ENCODE measurements around the gene HBEGF. TPM values are rescaled to one million over a fixed set of nuclear protein-coding genes. Genes with fewer than 3 reads are reported as not detected.

Gene HBEGF
- total RNA-seq, 1 donor from 2014 or later: 44.3 TPM

DNA sequence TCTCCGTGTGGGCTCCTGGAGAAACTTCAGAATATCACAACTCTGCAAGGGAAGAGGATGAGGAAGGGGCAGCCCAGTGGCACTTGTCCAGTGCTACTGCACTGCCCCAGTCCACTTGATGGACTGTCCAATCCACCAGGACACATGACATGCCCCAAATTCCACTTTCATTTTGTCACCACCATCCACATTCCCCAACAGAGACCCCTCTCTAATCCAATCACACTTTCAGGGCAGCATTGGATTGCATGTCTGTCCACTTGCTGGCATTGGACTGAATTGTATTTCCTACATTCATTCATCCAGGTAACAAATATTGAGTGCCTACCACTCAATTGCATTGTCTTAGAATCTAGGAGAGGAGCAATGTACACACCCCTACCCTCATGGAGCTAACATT lies 14.8 kb downstream of the HBEGF start:
- TF ChIP-seq, protein P1, sequence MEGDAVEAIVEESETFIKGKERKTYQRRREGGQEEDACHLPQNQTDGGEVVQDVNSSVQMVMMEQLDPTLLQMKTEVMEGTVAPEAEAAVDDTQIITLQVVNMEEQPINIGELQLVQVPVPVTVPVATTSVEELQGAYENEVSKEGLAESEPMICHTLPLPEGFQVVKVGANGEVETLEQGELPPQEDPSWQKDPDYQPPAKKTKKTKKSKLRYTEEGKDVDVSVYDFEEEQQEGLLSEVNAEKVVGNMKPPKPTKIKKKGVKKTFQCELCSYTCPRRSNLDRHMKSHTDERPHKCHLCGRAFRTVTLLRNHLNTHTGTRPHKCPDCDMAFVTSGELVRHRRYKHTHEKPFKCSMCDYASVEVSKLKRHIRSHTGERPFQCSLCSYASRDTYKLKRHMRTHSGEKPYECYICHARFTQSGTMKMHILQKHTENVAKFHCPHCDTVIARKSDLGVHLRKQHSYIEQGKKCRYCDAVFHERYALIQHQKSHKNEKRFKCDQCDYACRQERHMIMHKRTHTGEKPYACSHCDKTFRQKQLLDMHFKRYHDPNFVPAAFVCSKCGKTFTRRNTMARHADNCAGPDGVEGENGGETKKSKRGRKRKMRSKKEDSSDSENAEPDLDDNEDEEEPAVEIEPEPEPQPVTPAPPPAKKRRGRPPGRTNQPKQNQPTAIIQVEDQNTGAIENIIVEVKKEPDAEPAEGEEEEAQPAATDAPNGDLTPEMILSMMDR (IDR thresholded peaks at IDR 0.05): no peak
- peaks cover 17% of the 10 kb centered on the region for H3K4me1 ChIP-seq
- no peak overlapping the region for H3K4me3 ChIP-seq
- intact Hi-C loops (cut with DNase I): no loop called here
- H3K36me3 ChIP-seq: peaks cover 32% of the 10 kb centered on the region
- DNase-seq: no peak
- no peaks in the 10 kb centered on the region for H3K9me3 ChIP-seq
- H3K27me3 ChIP-seq: no peaks in the 10 kb centered on the region
- no peak overlapping the region for H3K27ac ChIP-seq
- no peak for ATAC-seq

DNA sequence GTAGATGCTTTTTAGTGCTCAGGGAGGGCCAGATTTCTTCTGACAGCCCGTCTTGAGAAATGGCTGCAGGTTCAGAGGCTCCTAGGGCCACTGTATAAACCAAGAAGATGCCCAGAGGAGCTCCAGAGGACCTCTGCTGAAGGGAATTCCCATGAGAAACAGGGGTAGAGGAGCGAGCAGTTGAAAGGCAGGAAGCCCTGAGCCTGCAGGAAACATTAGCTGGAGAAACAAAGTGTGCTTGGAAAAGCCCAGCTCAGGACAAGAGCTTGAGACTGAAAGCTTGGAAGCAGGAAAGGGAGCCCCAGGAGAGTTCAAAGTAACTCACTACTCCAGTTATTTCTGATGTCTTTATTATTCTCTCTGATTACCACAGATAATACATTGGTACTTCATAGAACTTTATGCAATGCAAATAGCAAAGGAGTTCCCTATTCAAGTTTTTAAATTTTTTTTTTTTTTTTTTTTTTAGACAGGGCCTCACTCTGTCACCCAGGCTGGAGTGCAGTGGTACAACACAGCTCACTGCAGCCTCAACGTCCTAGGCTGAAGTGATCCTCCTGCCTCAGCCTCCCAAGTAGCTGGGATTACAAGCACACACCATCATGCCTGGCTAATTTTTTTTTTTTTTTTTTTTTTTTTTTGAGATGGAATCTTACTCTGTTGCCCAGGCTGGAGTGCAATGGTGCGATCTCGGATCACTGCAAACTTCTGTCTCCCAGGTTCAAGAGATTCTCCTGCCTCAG lies 16.5 kb downstream of the HBEGF start:
- Histone ChIP-seq H3K36me3 (peaks cover 28% of the 10 kb centered on the region), H3K27ac (no peak overlapping the region), H3K27me3 (no peaks in the 10 kb centered on the region), H3K9me3 (no peaks in the 10 kb centered on the region), H3K4me1 (peaks cover 15% of the 10 kb centered on the region), H3K4me3 (no peak overlapping the region)
- TF ChIP-seq, protein P1 (IDR thresholded peaks at IDR 0.05): no peak
- ATAC-seq (no peak), DNase-seq (no peak)
- intact Hi-C loops (cut with DNase I): no loop called here

DNA sequence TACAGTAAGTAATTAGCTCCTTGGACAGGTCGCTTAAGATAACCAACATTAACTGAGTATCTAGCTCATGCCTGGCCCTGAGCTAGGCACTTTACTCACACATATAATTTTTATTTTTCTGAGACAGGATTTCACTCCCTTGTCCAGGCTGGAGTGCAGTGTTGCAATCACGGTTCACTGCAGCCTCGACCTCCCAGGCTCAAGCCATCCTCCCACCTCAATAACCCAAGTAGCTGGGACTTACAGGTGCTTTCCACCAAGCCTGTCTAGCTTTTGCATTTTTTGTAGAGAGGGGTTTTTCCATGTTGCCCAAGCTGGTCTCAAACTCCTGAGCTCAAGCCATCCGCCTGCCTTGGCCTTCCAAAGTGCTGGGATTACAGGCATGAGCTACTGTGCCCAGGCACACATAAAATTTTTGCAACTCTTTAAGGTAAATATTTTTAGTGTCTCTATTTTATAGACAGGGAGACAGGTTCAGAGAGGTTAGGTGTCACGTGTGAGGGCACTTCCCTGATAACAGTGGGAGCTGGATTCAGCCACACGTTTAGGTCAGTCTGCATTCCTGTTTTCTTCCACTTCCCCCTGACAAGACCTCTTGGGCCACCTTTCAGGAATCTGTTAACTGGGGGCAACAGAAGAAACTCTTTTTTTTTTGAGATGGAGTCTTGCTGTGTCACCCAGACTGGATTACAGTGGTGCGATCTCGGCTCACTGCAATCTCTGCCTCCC lies 18.2 kb downstream of the HBEGF start:
- Histone ChIP-seq H3K4me3 (no peak overlapping the region), H3K27ac (no peak overlapping the region), H3K9me3 (no peaks in the 10 kb centered on the region), H3K36me3 (peaks cover 13% of the 10 kb centered on the region), H3K4me1 (peaks cover 33% of the 10 kb centered on the region), H3K27me3 (no peaks in the 10 kb centered on the region)
- intact Hi-C loops (cut with DNase I): no loop called here
- no peak for ATAC-seq
- TF ChIP-seq, protein P1 (IDR thresholded peaks at IDR 0.05): no peak
- no peak for DNase-seq

DNA sequence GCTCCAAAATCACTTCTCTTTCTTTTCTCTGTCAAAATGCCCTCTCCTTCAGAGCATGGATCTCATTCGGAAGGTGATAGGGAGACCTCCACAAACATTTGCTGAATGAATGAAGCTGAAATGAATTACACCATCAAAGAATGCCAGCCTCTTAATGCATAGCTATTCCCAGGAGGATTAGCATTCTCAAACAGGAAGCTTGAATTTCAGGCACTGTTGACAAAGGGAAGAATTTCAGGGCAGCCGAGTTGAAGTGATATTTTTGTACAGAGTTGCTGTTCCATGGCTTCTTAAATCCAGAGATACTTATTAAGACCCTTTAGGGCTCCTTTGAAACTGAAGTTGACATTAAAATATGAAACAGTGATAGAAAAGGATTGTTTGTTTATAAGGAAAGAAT lies 18.8 kb downstream of the HBEGF start:
- TF ChIP-seq, protein P1 (IDR thresholded peaks at IDR 0.05): no peak
- DNase-seq (no peak), ATAC-seq (no peak)
- Histone ChIP-seq H3K4me1 (peaks cover 39% of the 10 kb centered on the region), H3K36me3 (peaks cover 7% of the 10 kb centered on the region), H3K27ac (no peak overlapping the region), H3K4me3 (no peak overlapping the region), H3K27me3 (no peaks in the 10 kb centered on the region), H3K9me3 (no peaks in the 10 kb centered on the region)
- intact Hi-C loops (cut with DNase I): no loop called here

DNA sequence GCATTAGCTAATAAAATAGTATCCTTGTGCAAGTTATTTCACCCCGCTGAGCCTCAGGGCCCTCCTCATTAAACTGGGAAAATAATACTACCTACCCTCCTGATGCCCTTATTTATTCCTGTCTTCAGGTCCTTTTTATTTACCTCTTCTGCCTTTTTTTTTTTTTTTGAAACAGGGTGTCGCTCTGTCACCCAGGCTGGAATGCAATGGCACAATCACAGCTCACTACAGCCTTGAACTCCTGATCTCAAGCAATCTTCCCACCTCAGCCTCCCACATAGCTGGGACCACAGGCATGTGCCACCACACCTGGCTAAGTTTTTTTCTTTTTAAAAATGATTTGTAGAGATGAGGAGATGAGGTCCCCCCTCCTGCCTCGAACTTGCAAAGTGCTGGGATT lies 20.9 kb downstream of the HBEGF start:
- Histone ChIP-seq H3K27me3 (no peaks in the 10 kb centered on the region), H3K9me3 (no peaks in the 10 kb centered on the region), H3K4me1 (peaks cover 57% of the 10 kb centered on the region), H3K27ac (no peak overlapping the region), H3K4me3 (no peak overlapping the region), H3K36me3 (no peaks in the 10 kb centered on the region)
- TF ChIP-seq, protein P1 (IDR thresholded peaks at IDR 0.05): no peak
- ATAC-seq (no peak), DNase-seq (no peak)
- intact Hi-C loops (cut with DNase I): no loop called here
